NCI-H524 (cell line): ENCODE data around the gene CCNDBP1.
A peak's percentile ranks its signal among the peaks of the same experiment; 100 is the strongest.
"Not testable (repeated sequence)": the region's sequence is repeated elsewhere in the genome, so short reads cannot be mapped to it uniquely, and the experiment has no call there.

Experiments used
- DNase-seq, 2 experiments: peaks; one replicate each; lab custom pipeline; 2025; lab: John Stamatoyannopoulos, UW

Gene CCNDBP1

DNA sequence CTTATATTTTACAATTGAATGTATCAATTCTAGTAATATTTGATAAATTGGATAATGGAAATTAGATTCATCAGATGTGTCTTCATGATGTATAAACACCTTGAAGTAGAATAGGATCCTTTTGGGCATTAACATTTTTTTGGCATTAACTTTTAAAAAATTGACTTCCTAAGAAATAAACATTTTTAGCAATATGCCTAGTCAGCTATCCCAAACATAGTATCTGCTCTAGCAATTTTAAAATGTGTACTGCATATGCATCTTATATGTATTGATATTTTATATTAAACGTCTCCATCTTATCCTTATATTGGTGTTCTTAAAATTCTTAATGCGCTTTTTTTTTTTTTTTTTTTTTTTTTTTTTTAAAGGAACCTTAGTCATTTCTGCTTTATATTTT is 8.5 kb downstream of the CCNDBP1 start:
- DNase-seq = no peak

- DNase-seq = no peak
Measured at GRCh38 chr15:43194795-43195194, 9.6 kb downstream of the CCNDBP1 start.

DNA sequence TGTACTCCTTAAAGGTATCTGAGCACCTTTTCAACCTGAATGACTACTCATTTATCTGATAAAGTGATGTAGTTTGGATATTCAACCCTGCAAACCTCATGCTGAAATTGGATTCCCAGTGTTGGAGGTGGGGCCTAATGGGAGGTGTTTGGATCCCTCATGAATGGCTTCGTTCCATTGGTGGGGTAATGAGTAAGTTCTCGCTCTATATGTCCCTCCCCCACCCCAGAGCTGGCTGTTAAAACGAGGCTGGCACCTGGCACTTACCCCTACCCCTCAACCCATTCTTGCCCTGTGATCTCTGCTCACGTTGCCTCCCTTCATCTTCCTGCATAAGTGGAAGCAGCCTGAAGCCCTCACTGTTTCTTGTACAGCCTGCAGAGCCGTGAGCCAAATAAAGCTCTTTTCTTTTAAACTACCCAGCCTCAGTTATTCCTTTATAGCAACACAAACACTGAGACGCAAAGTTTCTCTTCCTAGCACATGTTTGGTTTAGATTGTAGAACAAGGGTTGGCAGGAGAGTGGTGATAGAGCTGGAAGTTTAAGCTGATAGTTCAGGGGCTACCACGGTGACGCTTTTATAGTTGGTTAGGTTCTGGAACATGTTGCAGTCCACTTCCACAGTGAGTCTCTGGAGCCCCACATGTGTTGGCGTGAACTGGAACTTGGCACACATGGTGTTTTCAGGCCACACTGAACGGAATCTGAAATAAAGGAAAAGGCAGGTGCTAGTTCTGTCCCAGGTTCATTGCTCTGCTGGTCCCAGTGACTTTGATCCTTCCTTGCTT is 11.8 kb downstream of the CCNDBP1 start:
- no peak for DNase-seq

DNA sequence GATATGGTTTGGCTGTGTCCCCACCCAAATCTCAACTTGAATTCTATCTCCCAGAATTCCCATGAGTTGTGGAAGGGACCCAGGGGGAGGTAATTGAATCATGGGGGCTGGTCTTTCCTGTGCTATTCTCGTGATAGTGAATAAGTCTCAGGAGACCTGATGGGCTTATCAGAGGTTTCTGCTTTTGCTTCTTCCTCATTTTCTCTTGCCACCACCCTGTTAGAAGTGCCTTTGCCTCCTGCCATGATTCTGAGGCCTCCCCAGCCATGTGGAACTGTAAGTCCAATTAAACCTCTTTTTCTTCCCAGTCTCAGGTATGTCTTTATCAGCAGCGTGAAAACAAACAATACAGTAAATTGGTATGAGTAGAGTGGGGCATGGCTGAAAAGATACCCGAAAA is 12.6 kb downstream of the CCNDBP1 start:
- not testable (repeated sequence) for DNase-seq

DNA sequence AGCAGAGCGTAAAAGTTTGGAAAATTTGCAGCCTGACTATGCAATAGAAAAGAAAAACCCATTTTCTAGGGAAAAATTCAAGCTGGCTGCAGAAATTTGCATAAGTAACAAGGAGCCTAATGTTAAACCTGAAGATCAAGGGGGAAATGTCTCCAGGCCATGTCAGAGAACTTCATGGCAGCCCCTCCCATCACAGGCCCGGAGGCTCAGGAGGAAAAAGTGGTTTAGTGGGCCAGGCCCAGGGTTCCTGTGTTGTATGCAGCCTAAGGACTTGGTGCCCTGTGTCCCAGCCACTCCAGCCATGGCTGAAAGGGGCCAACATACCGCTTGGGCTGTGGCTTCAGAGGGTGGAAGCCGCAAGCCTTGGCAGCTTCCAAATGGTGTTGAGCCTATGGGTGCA is 13.4 kb downstream of the CCNDBP1 start:
- DNase-seq = not testable (repeated sequence)

DNA sequence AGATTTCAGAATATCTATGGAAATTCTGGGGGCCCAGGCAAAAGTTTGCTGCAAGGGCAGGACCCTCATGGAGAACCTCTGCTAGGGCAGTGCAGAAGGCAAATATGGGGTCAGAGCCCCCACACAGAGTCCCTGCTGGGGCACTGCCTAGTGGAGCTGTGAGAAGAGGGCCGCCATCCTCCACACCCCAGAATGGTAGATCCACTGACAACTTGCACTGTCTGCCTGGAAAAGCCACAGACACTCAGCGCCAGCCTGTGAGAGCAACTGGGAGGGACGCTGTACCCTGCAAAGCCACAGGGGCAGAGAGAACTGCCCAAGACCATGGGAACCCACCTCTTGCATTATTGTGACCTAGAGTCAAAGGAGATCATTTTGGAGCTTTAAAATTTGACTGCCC is 13.8 kb downstream of the CCNDBP1 start:
- DNase-seq = no peak

- no peak for DNase-seq
Measured at GRCh38 chr15:43199945-43200488, 14.8 kb downstream of the CCNDBP1 start.

DNA sequence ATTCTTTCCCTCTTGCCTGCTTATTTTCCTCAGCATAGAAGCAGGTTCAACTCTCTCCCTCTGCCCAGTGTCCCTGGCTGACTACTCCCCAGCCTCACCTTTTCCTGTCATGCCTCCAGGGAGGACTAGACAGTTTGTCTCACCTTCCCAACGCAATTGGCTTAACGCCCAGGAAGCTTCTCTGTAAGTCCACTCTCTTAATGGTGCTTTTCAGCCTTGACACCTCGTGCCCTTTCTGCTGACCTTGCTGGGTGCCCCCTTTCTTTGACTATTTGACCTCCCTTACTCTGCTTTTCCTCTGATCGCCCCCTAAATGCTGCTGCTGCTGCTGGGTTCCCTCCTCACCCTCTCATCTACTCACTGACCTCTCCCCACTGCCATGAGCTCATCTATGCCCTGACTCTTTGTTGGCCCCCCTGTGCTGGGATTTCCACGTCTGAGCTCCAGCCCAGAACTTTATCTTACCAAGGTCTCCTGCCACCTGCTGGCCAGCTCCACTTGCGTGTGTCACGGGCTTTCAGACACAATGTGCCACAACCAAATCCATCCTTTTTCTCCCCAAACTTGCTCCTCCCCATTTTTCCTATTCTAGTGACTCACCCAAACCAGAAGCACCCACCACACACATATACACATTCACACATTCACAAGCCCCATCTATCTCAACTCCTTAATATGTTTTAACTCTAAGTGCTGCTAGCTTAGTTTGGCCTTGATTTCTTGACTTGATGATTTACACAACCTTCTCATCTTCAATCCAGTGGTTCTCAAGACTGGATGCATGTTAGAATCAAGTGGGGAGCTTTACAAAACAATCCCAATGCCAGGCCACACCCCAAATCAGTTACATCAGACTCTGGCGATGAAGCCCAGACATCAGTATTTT is 19.1 kb downstream of the CCNDBP1 start:
- peak in 1 of 2 experiments; percentile 42 for DNase-seq

DNA sequence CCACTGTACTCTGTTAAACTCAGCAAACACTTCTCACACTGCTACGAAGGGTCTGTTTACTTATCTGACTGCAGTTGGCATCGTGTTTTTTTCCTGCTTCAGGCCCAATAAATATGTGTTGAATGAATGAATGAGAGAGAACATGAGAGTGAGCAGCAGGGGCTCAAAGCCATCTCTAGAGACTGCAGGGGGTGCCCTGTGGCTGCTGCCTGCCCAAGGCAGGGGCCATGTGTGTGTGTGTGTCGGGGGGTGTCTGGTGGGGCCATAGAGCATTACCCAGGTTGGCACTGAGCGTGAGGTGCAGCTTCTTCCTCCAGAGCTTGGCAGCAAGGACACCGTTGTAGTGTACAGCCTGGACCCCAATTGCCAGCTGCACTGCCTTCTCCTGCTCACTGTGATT is 20.9 kb downstream of the CCNDBP1 start:
- DNase-seq = no peak

DNA sequence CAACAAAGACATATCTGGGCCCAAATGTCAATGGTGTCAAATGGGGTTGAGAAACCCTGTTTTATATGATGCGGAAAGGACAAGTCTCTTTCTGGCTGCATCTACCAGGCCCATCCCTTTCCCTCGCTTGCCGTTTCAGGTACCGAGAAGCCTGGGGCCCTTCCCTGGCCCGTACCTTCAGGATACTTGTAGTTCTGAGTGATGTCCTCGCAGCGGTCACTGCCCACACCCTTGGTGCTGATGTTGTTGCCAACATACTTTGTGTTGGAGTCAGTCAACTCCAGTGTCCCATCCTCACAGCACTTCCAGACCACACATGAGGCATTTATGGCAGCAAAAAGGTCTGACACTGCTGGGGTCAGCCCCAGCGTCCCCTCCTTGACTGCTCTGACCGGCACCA is 21.8 kb downstream of the CCNDBP1 start:
- no peak for DNase-seq

GRCh38 chr15:43208052-43209002 is 23.1 kb downstream of the CCNDBP1 start:
- no peak for DNase-seq

DNA sequence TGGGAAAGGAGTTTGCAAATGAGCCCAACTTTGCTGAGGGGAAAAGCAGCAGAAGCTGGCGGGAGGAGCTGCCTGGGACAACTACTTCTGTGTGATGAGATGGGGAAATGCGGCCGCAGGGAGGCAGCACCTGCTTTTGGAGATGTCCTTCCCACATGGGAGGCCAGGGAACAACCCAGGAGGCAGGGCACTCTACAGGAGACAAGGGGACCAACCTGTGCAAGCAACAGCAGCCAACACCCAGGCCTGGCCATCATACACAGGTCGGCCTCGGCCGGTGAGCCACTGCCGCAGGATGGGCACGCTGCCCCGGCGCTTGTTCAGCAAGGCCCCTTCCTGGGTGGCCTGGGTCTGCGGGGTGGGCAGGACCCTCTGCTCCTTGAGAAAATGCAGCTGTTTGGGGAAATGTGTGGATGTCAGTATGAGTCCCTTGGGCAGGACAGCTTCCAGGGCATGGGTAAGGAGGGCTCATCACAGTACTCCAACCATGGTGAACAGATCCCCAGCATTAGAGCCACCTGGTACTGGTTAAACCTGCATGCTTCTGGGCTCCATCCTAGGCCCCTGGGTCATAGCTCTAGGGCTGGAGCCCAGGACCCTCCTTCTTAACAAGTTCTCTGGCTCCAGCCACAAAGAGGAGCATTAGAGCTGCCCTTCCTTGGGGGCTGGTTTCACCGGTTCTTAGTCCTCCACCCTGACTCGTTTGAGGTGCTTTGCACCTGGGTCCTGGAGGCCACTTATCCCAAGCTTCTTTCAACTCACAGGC is 24.0 kb downstream of the CCNDBP1 start:
- no peak for DNase-seq

DNA sequence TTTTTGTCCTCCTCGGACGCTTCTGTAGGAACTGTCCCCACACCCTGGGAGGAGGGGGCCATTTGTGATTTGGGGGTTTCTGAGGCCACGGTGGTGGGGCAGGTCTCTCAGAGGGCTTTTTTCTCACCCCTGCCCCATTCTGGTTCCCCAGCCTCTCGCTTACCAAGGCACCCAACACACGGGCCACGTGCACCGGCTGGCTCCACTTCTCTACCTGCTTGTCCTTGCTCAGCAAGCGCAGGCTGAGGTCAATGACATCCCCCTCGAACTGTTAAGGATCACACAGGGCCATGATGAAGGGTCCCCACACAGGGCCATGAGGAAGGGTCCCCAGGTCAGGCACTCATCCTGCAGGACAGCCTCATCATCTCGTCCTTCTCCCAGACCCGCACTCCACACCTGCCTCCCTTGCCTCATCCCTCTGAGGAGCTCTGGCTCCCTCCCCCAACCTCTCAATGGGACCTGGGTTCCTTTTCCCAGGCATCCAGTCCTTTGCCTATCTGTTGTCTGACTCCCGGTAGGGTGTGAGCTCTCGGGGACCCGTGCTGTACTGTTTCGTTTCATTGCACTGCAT is 25.1 kb downstream of the CCNDBP1 start:
- no peak for DNase-seq

DNA sequence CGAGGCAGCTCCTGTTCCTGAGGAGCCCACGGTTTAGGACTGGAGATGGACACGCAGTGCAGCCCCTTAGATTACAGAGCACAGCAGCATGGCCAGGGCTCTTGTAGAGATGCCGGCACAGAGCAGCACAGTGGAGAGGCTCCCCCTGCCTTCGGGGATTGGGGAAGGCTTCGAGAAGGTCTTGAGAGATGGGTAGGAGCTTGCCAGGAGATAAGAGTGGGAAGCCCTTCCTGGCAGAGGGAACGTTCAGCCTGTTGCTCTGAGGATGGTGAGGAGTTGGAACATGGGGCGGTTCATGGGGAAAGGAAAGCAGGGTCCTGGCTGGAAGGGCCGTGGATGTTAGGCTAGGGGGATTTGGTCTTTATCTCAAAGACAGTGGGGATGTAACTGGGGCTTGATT is 25.6 kb downstream of the CCNDBP1 start:
- no peak for DNase-seq

DNA sequence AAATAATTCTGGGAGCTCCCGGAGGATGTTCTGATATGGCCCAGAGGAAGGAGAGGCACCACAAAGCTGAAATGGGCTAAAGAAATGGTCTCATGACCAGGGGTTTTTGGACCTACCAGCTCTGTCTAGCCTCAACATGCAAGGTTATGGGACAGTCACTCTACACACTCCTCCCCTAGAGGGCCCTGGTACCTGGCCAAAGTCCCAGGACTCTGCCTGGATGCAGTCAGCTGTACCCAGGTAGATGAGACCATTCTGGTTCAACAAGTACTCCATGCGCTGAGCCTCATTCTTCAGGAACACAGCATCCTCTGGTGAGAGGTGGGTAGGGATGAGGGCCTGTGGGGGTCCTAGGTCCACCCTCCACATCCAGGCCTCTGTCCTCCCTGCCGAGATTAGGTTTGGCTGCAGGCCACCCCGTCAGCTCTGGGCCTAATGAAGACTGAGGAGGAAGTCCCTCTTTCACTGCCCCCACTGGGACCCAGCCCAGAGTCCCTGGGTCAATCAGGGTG is 26.1 kb downstream of the CCNDBP1 start:
- no peak for DNase-seq

DNA sequence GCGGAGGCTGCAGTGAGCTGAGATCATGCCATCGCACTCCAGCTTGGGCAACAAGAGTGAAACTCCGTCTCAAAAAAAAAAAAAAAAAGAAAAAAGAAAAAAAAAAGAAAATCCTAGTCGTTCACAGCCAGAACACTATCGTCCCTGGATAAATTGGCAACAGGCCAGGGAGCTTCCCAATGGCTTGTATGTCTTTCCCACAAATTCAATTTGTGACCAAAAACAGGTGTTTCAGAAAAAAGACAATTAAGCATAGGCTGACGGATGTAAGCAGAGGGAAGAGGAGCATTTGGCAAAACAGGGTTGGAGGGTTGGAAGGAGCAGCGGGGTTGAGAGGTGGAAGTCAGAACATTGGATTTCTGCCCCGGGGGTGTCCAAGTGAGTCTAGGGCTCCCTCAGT is 27.1 kb downstream of the CCNDBP1 start:
- no peak for DNase-seq

- DNase-seq = no peak
Measured at GRCh38 chr15:43212951-43213350, 27.7 kb downstream of the CCNDBP1 start.

GRCh38 chr15:43213466-43213865 is 28.3 kb downstream of the CCNDBP1 start:
- DNase-seq = no peak

GRCh38 chr15:43214169-43214568 is 29.0 kb downstream of the CCNDBP1 start:
- no peak for DNase-seq

GRCh38 chr15:43214592-43215295 is 29.5 kb downstream of the CCNDBP1 start:
- no peak for DNase-seq
